ENCODE measurements around the gene HDHD2. TPM values are rescaled to one million over a fixed set of nuclear protein-coding genes. Genes with fewer than 3 reads are reported as not detected.

Gene HDHD2
- total RNA-seq, 4 donors from 2014 or later: 5.4 to 21.8 (median 11.9) TPM

DNA sequence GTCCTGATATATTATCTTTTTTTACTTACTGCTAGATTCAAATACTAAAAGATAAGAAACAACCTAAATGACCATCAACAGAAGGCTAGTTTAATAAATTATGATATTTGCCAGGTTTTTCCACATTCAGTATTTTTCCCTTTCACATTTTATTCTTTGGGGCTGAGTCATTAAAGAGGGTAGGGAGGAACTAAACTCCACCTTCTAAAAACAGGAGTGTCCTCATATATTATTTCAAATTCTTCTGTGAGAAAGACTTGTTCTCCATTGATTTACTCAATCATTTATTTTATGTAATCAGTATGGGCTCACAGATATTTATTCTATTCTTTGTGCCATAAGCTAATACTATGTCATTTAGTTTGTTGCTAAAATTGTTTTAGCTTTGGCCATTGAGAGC is 9.0 kb downstream of the HDHD2 start:
- no peak for DNase-seq
- Histone ChIP-seq H3K27me3 (no peaks in the 10 kb centered on the region), H3K9me3 (no peaks in the 10 kb centered on the region), H3K27ac (no peak overlapping the region), H3K4me1 (peaks cover 25 to 35% of the 10 kb centered on the region in 2 donors), H3K36me3 (no peaks in the 10 kb centered on the region), H3K4me3 (no peak overlapping the region)
- intact Hi-C loops (cut with DNase I; ENCODE audit: low total_unique reads): no loop called here
- in situ Hi-C loops (cut with MboI; ENCODE audit: low sequenced_read_pairs in 4 of 4): no loop called here
- TF ChIP-seq, protein P1, sequence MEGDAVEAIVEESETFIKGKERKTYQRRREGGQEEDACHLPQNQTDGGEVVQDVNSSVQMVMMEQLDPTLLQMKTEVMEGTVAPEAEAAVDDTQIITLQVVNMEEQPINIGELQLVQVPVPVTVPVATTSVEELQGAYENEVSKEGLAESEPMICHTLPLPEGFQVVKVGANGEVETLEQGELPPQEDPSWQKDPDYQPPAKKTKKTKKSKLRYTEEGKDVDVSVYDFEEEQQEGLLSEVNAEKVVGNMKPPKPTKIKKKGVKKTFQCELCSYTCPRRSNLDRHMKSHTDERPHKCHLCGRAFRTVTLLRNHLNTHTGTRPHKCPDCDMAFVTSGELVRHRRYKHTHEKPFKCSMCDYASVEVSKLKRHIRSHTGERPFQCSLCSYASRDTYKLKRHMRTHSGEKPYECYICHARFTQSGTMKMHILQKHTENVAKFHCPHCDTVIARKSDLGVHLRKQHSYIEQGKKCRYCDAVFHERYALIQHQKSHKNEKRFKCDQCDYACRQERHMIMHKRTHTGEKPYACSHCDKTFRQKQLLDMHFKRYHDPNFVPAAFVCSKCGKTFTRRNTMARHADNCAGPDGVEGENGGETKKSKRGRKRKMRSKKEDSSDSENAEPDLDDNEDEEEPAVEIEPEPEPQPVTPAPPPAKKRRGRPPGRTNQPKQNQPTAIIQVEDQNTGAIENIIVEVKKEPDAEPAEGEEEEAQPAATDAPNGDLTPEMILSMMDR (IDR thresholded peaks at IDR 0.05 in 4 of 5, conservative IDR thresholded peaks at IDR 0.05 in 1 of 5): no peak
- no peak for TF ChIP-seq POLR2A (IDR thresholded peaks at IDR 0.05)
- ATAC-seq: peak; percentile 49 to 52

GRCh38 chr18:47121146-47121545 is 29.2 kb downstream of the HDHD2 start:
- Histone ChIP-seq H3K9me3 (no peaks in the 10 kb centered on the region), H3K27me3 (no peaks in the 10 kb centered on the region), H3K4me3 (no peak overlapping the region), H3K27ac (no peak overlapping the region), H3K36me3 (peaks cover 0 to 4% of the 10 kb centered on the region in 2 donors), H3K4me1 (no peaks in the 10 kb centered on the region)
- no peak for TF ChIP-seq POLR2A (IDR thresholded peaks at IDR 0.05)
- TF ChIP-seq, protein P1 (IDR thresholded peaks at IDR 0.05 in 4 of 5, conservative IDR thresholded peaks at IDR 0.05 in 1 of 5): no peak
- no peak for DNase-seq
- no peak for ATAC-seq
- in situ Hi-C loops (cut with MboI; ENCODE audit: low sequenced_read_pairs in 4 of 4) (no loop called here), intact Hi-C loops (cut with DNase I; ENCODE audit: low total_unique reads) (no loop called here)

GRCh38 chr18:47120428-47120827 is 29.9 kb downstream of the HDHD2 start:
- no peak for ATAC-seq
- H3K4me1 ChIP-seq: no peaks in the 10 kb centered on the region
- TF ChIP-seq, protein P1 (IDR thresholded peaks at IDR 0.05 in 4 of 5, conservative IDR thresholded peaks at IDR 0.05 in 1 of 5): no peak
- no peak for TF ChIP-seq POLR2A (IDR thresholded peaks at IDR 0.05)
- intact Hi-C loops (cut with DNase I; ENCODE audit: low total_unique reads): no loop called here
- peaks cover 0 to 4% of the 10 kb centered on the region in 2 donors for H3K36me3 ChIP-seq
- H3K27ac ChIP-seq: no peak overlapping the region
- DNase-seq: no peak
- in situ Hi-C loops (cut with MboI; ENCODE audit: low sequenced_read_pairs in 4 of 4): no loop called here
- H3K4me3 ChIP-seq: no peak overlapping the region
- H3K9me3 ChIP-seq: no peaks in the 10 kb centered on the region
- H3K27me3 ChIP-seq: no peaks in the 10 kb centered on the region

DNA sequence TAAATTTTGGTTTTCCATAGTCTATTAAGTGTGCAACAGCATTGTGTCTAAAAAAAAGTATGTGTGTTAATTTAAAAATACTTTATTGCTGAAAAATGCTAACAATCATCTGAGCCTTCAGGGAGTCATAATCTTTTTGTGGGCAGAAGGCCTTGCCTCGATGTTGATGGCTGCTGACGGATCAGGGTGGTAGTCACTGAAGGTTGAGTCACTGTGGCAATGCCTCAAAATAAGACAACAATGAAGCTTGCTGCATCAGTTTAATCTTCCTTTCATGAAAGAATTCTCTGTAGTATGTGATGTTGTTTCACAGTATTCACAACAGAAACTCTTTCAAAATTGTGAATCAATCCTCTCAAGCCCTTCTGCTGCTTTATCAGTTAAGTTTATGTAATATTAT is 31.3 kb downstream of the HDHD2 start:
- in situ Hi-C loops (cut with MboI; ENCODE audit: low sequenced_read_pairs in 4 of 4) (no loop called here), intact Hi-C loops (cut with DNase I; ENCODE audit: low total_unique reads) (no loop called here)
- Histone ChIP-seq H3K27ac (no peak overlapping the region), H3K36me3 (peaks cover 0 to 14% of the 10 kb centered on the region in 2 donors), H3K4me1 (no peaks in the 10 kb centered on the region), H3K4me3 (no peak overlapping the region), H3K9me3 (no peaks in the 10 kb centered on the region), H3K27me3 (no peaks in the 10 kb centered on the region)
- TF ChIP-seq POLR2A (IDR thresholded peaks at IDR 0.05): no peak
- TF ChIP-seq, protein P1 (IDR thresholded peaks at IDR 0.05 in 4 of 5, conservative IDR thresholded peaks at IDR 0.05 in 1 of 5): no peak
- DNase-seq (no peak), ATAC-seq (no peak)

- Histone ChIP-seq H3K27me3 (no peaks in the 10 kb centered on the region), H3K36me3 (peaks cover 0 to 39% of the 10 kb centered on the region in 2 donors), H3K9me3 (no peaks in the 10 kb centered on the region), H3K4me3 (no peak overlapping the region), H3K27ac (no peak overlapping the region), H3K4me1 (peaks cover under 1 to 4% of the 10 kb centered on the region in 2 donors)
- TF ChIP-seq POLR2A (IDR thresholded peaks at IDR 0.05): no peak
- TF ChIP-seq, protein P1 (IDR thresholded peaks at IDR 0.05 in 4 of 5, conservative IDR thresholded peaks at IDR 0.05 in 1 of 5): no peak
- in situ Hi-C loops (cut with MboI; ENCODE audit: low sequenced_read_pairs in 4 of 4): no loop called here
- intact Hi-C loops (cut with DNase I; ENCODE audit: low total_unique reads): no loop called here
- DNase-seq: no peak
- ATAC-seq: no peak
Measured at GRCh38 chr18:47115205-47115604, 35.1 kb downstream of the HDHD2 start.

Data from gastrocnemius medialis (tissue), 4 donors.